Right lung (tissue), 5 donors: ENCODE data around the gene CCNL2. TPM values are rescaled to one million over a fixed set of nuclear protein-coding genes. Genes with fewer than 3 reads are reported as not detected.
"Not testable (repeated sequence)": the region's sequence is repeated elsewhere in the genome, so short reads cannot be mapped to it uniquely, and the experiment has no call there.

Experiments used
- DNase-seq, 2 donors: peaks; one replicate each; pipeline ENCODE4 v3.0.0-alpha.2; 2013
- polyA plus RNA-seq, 5 donors: library from polyadenylated mRNA; unstranded; fragments of 120-200 nt; gene quantifications; one replicate each; pipeline versions ENCODE4 v1.2.1 to v1.2.3, GENCODE V29; 2013; ENCODE audit warnings: inconsistent platforms in 1 of 5, low replicate concordance in 1 of 5; ENCODE audit not compliant: insufficient read length in 5 of 5, insufficient read depth in 1 of 5

The CCNL2 gene
- polyA plus RNA-seq, 5 donors = 256 to 387 (median 327) TPM

DNA sequence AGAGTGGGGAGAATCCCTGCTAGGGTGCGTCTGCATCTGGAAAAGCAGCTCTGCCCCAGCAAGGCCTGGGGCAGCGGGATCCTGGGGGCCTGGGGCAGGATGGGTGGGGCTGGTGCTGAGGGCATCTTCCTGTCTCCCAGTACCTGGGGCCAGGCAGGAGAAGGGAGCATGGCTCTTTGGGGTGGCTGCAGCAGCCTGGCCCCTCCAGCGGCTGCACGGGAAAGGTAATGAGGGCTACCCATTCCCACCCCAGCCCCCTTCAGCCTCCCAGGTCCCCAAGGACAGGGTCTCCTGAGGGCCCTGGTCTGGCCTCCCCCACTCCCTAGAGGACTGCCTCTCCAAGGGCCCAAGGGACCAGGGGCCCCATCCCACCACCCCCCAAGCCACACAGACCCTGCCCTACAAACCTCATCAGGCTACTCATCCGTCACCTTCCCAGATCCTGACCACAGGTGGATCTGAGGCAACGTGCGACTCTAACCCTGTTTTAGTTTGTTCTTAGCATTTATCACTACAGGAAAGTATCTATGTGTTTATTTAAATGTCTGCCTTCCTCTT is 22.9 kb upstream of the CCNL2 start:
- no peak for DNase-seq

DNA sequence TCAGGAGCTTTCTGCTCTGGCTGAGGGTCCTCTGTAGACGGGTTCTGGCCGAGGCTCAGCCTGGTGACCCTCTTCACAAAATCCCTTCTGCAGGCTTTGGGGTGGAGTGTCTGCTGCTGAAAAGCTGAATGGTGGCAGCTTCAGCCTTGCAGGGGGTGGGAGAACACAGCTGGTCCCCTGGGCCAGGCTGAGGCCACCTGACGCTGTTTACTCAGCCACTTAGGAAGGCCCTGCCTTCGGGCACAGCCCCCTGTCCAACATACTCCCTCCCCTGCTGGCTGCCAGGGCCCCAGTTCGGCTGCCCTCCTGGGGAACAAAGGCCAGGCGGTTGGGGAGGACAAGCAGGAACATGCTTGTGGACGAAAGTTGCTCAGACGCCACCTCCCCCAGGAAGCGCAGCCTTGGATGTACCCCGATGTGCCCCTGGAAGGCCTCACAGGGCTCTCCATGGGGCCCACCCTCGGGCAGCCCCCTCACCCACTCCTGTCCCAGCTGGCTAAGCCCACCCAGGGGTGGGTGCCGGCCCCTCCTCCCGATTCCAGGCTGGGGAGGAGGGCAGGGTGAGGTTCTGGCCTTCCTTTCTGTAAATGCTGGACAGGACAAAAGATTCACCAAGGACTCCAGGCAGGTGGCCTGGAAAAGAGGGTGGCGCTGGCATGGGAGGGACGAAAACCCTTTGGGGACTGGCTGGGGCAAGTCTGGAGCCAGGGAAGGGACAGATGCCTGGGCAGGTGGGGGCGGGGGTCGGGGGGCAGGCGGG is 22.2 kb upstream of the CCNL2 start, which contains the start of gene ANKRD65:
ANKRD65 (minus strand) TSS at position 130 of the 760 bp plus-strand sequence. CDS start 271 bp downstream, outside the sequence.
- no peak for DNase-seq

GRCh38 chr1:1420654-1421141 is 21.6 kb upstream of the CCNL2 start:
- DNase-seq = no peak

- DNase-seq = no peak
Observed at GRCh38 chr1:1419813-1420653, 20.9 kb upstream of the CCNL2 start.

- DNase-seq = no peak
Observed at GRCh38 chr1:1419363-1419812, 20.3 kb upstream of the CCNL2 start.

DNA sequence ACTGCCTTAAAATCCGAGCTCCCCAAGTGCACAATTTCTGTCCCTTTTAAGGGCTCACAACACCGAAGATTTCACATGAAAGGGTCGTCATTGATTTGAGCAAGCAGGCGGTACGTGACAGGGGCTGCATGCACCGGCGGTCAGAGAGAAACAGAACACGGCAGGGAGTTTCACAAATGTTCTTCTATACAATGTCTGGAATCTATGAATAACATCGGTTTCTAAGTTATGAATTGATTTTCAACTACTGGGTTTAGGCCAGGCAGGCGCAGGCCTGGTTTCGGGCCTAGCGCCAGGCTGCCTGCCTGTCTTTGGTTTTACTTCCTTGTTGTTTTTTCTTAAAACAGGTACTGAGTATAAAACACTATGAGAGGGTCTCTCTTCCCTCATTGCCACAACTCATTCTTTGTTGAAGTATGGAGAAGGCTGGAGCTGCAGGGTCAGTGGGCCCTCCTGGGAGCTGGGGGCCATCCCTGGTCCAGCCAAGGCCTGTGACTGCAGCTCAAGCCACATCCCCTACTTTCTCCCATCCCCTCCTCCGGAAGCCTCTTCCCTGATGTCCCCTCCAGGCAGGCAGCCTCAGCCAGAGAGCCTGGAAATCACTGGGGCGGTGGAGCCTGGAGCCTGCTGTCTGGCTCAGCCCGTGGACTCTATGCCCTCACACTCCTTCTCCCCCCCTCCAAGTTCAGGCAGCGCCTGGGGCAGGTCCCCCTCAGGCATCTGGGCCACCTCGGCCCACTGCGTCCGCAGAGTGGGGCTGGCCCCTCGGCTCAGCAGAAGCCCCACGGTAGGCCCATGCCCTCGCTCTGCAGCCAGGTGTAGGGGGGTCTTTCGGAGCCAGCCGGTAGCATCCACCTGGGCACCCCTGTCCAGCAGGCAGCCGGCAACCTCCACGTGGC is 19.6 kb upstream of the CCNL2 start:
- DNase-seq = no peak

DNA sequence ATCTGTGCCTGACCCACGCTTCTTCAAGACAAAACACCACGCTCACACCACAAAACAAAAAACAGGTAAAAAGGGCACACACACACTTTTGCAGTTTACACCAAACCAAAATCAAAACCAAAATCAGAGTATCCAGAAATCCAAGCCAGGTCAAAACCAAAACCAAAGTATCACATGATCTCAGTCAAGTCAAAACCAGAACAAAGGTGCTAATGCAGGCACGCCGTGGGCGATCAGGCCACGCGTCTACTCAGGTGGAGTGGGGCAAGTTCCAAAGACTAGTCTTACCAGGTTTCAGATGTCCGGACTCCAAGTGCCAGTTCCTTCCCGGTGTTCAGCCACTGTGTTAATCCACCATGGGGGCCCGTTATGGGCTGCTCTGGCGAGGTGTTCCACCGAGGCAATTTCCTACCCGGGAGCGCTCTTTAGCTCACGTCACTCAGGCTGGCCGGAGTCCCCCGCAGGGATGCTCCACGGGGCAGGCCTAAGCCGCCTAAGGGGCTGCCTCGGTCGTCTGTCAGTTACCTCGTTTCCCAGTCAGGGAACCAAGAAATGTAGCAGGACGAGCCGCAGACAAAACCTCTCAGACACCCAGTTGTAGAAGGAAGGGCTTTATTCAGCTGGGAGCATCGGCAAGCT is 18.8 kb upstream of the CCNL2 start:
- DNase-seq = not testable (repeated sequence)

DNA sequence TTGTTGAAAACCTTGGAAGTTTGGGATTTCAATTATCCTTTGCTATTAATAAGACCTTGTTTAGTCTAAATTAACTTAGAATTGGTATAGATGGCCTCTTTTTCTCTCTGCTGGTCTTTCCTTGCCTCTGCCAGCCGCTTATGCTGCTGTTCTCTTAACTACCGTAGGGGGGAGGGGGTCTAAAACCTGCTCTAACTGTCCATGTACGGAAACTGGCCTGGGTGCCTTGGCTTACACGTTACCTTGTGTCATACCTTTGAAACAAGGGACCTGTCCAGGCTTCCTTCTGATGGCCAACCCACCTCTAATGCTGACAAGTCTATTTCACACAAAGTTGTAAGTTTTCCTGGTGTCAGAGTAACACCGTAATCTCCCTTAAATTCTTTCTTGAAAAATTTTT is 18.3 kb upstream of the CCNL2 start:
- not testable (repeated sequence) for DNase-seq

- DNase-seq = no peak
Observed at GRCh38 chr1:1415751-1416150, 16.6 kb upstream of the CCNL2 start.

DNA sequence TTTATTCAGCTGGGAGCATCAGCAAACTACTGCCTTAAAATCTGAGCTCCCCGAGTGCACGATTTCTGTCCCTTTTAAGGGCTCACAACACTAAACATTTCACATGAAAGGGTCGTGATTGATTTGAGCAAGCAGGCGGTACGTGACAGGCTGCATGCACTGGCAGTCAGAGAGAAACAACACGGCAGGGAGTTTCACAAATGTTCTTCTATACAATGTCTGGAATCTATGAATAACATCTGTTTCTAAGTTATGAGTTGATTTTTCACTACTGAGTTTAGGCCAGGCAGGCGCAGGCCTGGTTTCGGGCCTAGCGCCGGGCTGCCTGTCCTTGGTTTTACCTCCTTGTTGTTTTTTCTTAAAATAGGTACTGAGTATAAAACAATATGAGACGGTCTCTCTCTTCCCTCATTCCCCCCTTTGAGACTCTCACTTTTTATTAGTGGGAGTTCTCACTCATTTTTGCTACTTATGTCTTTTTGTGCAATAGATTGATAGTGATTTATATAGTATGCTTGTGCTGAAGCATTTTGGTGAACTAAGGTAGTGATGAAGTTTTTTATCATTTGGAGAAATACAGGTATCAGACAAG is 13.3 kb upstream of the CCNL2 start:
- DNase-seq = not testable (repeated sequence)

DNA sequence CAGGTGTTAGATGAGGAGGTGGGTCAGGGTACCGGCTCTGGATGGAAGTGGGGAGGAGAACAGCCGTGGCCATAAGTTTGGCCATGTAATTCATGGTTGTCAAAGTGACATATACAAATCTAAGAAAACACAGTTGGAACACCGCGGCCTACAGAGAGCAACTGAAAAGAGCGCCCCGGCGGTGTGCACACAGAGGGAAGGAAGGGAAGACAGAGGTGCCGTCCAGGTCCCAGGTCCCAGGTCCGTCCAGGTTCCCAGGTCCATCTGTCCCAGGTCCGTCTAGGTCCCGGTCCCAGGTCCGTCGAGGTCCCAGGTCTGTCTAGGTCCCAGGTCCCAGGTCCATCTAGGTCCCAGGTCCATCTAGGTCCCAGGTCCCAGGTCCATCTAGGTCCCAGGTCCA is 12.5 kb upstream of the CCNL2 start:
- DNase-seq = no peak

- DNase-seq = not testable (repeated sequence)
Observed at GRCh38 chr1:1410238-1410637, 11.1 kb upstream of the CCNL2 start.

DNA sequence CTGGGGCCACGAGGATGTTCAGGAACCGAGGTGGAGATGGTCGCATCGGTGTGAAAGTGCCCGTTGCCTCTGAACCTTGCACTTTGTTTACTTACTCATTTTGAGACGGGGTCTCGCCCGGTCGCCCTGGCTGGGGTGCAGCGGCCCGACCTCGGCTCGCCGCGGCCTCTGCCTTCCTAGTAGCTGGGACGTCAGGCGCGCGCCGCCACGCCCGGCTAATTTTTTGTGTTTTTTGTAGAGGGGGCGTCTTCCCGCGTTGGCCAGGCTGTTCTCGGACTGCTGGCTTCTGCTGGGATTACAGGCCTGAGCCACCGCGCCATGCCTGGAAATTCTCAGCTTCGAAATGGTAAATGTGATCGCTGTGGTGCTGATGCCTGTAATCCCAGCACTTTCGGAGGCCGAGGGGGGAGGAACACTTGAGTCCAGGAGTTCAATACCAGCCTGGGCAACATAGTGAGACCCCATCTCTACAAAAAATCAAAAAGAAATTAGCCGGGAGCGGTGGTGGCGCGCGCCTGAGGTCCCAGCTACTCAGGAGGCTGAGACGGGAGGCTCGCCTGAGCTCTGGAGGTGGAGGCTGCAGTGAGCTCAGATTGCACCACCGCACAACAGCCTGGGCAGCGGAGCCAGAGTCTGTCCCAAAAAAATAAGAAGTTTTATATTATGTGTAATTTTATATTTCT is 8.6 kb upstream of the CCNL2 start:
- DNase-seq = no peak

- peak; percentile 86 to 88 for DNase-seq
Observed at GRCh38 chr1:1406821-1407635, 7.9 kb upstream of the CCNL2 start, which contains the start of gene MRPL20. Gene MRPL20 (minus strand): TSS chr1:1407293. CDS start chr1:1407217, 76 bp downstream.

GRCh38 chr1:1406101-1406820 is 7.1 kb upstream of the CCNL2 start:
- no peak for DNase-seq

GRCh38 chr1:1403653-1404052 is 4.5 kb upstream of the CCNL2 start:
- DNase-seq = no peak

DNA sequence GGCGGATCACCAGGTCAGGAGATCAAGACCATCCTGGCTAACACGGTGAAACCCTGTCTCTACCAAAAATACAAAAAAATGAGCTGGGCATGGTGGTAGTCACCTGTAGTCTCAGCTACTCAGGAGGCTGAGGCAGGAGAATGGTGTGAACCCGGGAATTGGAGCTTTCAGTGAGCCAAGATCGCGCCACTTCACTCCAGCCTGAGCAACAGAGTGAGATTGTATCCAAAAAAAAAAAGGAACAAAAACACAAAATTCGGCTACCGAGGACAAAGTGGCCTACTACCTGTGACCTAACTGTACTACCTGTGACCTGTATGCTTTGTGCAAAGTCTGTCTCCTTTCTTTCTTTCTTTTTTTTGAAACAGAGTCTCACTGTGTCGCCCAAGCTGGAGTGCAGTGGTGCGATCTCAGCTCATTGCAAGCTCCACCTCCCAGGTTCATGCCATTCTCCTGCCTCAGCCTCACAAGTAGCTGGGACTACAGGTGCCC is 3.8 kb upstream of the CCNL2 start:
- DNase-seq = not testable (repeated sequence)
